OCI-LY1 (cell line): ENCODE results near the gene WWC2.

Source experiments
- H2AFZ ChIP-seq: fragments of 200-600 bp; sonication (generic), shearing (Covaris generic); 2 replicates; pipeline ENCODE4 v1.6.0; 2014; ENCODE audit warnings: antibody characterized with exemption, mild to moderate bottlenecking, low read length
- H3F3A ChIP-seq: fragments of 200-600 bp; sonication (generic), shearing (Covaris generic); 2 replicates; pipeline ENCODE4 v1.6.0; 2014; ENCODE audit warnings: mild to moderate bottlenecking, antibody characterized with exemption, low read length, moderate library complexity; ENCODE audit not compliant: insufficient read depth
- H3K27ac ChIP-seq: fragments of 200-600 bp; sonication (generic); 2 replicates; pipeline ENCODE4 v1.5.1; 2014; ENCODE audit warnings: low read length, mixed run types, mild to moderate bottlenecking, low read depth; ENCODE audit not compliant: poor library complexity, severe bottlenecking
- H3K27me3 ChIP-seq: fragments of 200-600 bp; sonication (generic); 2 replicates; pipeline ENCODE4 v1.6.0; 2014; ENCODE audit warnings: antibody characterized with exemption, mild to moderate bottlenecking, low read length, moderate library complexity; ENCODE audit not compliant: insufficient read depth
- H3K36me3 ChIP-seq: fragments of 200-600 bp; sonication (generic); 2 replicates; pipeline ENCODE4 v1.6.1; 2014; ENCODE audit warnings: mild to moderate bottlenecking, antibody characterized with exemption, low read length, moderate library complexity, mixed read lengths; ENCODE audit not compliant: insufficient read depth
- H3K4me1 ChIP-seq: fragments of 200-600 bp; sonication (generic); 2 replicates; pipeline ENCODE4 v1.5.1; 2014; ENCODE audit warnings: mild to moderate bottlenecking, low read length, moderate library complexity; ENCODE audit not compliant: insufficient read depth, severe bottlenecking
- H3K4me2 ChIP-seq: fragments of 200-600 bp; sonication (generic), shearing (Covaris generic); 2 replicates; pipeline ENCODE4 v1.6.1; 2014; ENCODE audit warnings: low read length
- H3K4me3 ChIP-seq: fragments of 200-600 bp; sonication (generic); 2 replicates; pipeline ENCODE4 v1.5.1; 2014; ENCODE audit warnings: low read length, low read depth, mild to moderate bottlenecking, mixed read lengths; ENCODE audit not compliant: poor library complexity, severe bottlenecking
- H3K79me2 ChIP-seq: fragments of 200-600 bp; shearing (Covaris generic); 2 replicates; pipeline ENCODE4 v1.6.1; 2016; ENCODE audit warnings: mixed run types, low read length, mixed read lengths; ENCODE audit not compliant: insufficient read depth
- H3K9ac ChIP-seq: fragments of 200-600 bp; sonication (generic), shearing (Covaris generic); 2 replicates; pipeline ENCODE4 v1.6.1; 2014; ENCODE audit warnings: mild to moderate bottlenecking, low read length, mixed read lengths
- H3K9me2 ChIP-seq: fragments of 200-600 bp; sonication (generic), shearing (Covaris generic); 2 replicates; pipeline ENCODE4 v1.6.1; 2014; ENCODE audit warnings: low read depth, mild to moderate bottlenecking, low read length, mixed read lengths
- H3K9me3 ChIP-seq: fragments of 200-600 bp; shearing (Covaris generic); 2 replicates; pipeline ENCODE4 v1.6.1; 2014; ENCODE audit warnings: low read length, mixed read lengths
- H4K20me1 ChIP-seq: fragments of 200-600 bp; sonication (generic), shearing (Covaris generic); 2 replicates; pipeline ENCODE4 v1.6.0; 2016; ENCODE audit warnings: mild to moderate bottlenecking, low read length; ENCODE audit not compliant: insufficient read depth
- CTCF ChIP-seq: fragments of 200-600 bp; sonication (generic), shearing (Covaris generic); IDR thresholded peaks from 2 replicates; pipeline ENCODE4 v1.5.1; 2017; ENCODE audit warnings: mild to moderate bottlenecking, antibody characterized with exemption, low read length, moderate library complexity, mixed read lengths
- EZH2 ChIP-seq: fragments of 200-600 bp; sonication (generic), shearing (Covaris generic); IDR thresholded peaks from 2 replicates; pipeline ENCODE4 v1.8.0; 2017; ENCODE audit warnings: borderline replicate concordance, mixed run types, mild to moderate bottlenecking, antibody characterized with exemption, low read length, moderate library complexity, mixed read lengths

Gene WWC2

GRCh38 chr4:183354219-183354618 lies 255.2 kb downstream of the WWC2 start:
- Histone ChIP-seq H3F3A (no peaks in the 10 kb centered on the region), H3K36me3 (no peaks in the 10 kb centered on the region), H3K9ac (no peak overlapping the region), H2AFZ (no peak overlapping the region), H3K79me2 (no peaks in the 10 kb centered on the region), H4K20me1 (no peaks in the 10 kb centered on the region), H3K9me3 (no peaks in the 10 kb centered on the region), H3K27me3 (0 out of 2 replicates have a peak, but pooled peaks cover 4% of the 10 kb centered on the region), H3K4me2 (no peak overlapping the region), H3K4me1 (no peaks in the 10 kb centered on the region), H3K9me2 (no peaks in the 10 kb centered on the region), H3K4me3 (no peak overlapping the region), H3K27ac (no peak overlapping the region)
- TF ChIP-seq CTCF (no peak), EZH2 (no peak)

- Histone ChIP-seq H3K9ac (no peak overlapping the region), H3K27me3 (0 out of 2 replicates have a peak, but pooled peaks cover 4% of the 10 kb centered on the region), H3K9me3 (no peaks in the 10 kb centered on the region), H2AFZ (no peak overlapping the region), H3K4me3 (no peak overlapping the region), H4K20me1 (no peaks in the 10 kb centered on the region), H3K27ac (no peak overlapping the region), H3K79me2 (no peaks in the 10 kb centered on the region), H3K36me3 (no peaks in the 10 kb centered on the region), H3K4me1 (no peaks in the 10 kb centered on the region), H3F3A (no peaks in the 10 kb centered on the region), H3K9me2 (no peaks in the 10 kb centered on the region), H3K4me2 (no peak overlapping the region)
- TF ChIP-seq CTCF (no peak), EZH2 (no peak)
Measured at GRCh38 chr4:183355405-183355804, 256.3 kb downstream of the WWC2 start.

GRCh38 chr4:183356173-183356830 lies 257.2 kb downstream of the WWC2 start:
- Histone ChIP-seq H3K9me3 (no peaks in the 10 kb centered on the region), H3K4me1 (no peaks in the 10 kb centered on the region), H3K4me2 (no peak overlapping the region), H4K20me1 (no peaks in the 10 kb centered on the region), H3K9me2 (no peaks in the 10 kb centered on the region), H2AFZ (no peak overlapping the region), H3K36me3 (no peaks in the 10 kb centered on the region), H3K27ac (no peak overlapping the region), H3K9ac (no peak overlapping the region), H3F3A (no peaks in the 10 kb centered on the region), H3K4me3 (no peak overlapping the region), H3K79me2 (no peaks in the 10 kb centered on the region), H3K27me3 (0 out of 2 replicates have a peak, but pooled peaks cover 4% of the 10 kb centered on the region)
- no peak for TF ChIP-seq EZH2
- TF ChIP-seq CTCF: no peak
